ENCODE measurements around the gene TAMM41. TPM values are rescaled to one million over a fixed set of nuclear protein-coding genes. Genes with fewer than 3 reads are reported as not detected.

Gene TAMM41
- total RNA-seq, 1 donor from 2014 or later = 27.5 TPM

GRCh38 chr3:11789412-11789811, 57.3 kb downstream of the TAMM41 start:
- H3K4me3 ChIP-seq = no peak overlapping the region
- H3K27ac ChIP-seq = no peak overlapping the region
- H3K36me3 ChIP-seq = peaks cover 0 to 35% of the 10 kb centered on the region in 2 donors
- H3K4me1 ChIP-seq = no peaks in the 10 kb centered on the region
- no peak for DNase-seq (ENCODE audit: extremely low spot score in 2 of 2)
- TF ChIP-seq POLR2A (IDR thresholded peaks at IDR 0.05) (no peak), POLR2AphosphoS5 (IDR thresholded peaks at IDR 0.05; ENCODE audit: insufficient read depth in 1 of 2, low read depth in 1 of 2) (no peak), CTCF (IDR thresholded peaks at IDR 0.05) (no peak)
- intact Hi-C loops (cut with DNase I) = no loop called here
- no peaks in the 10 kb centered on the region for H3K27me3 ChIP-seq
- no peaks in the 10 kb centered on the region for H3K9me3 ChIP-seq

- Histone ChIP-seq H3K36me3 (peaks cover 0 to 23% of the 10 kb centered on the region in 2 donors), H3K9me3 (no peaks in the 10 kb centered on the region), H3K4me3 (no peak overlapping the region), H3K4me1 (no peaks in the 10 kb centered on the region), H3K27ac (no peak overlapping the region), H3K27me3 (no peaks in the 10 kb centered on the region)
- no peak for TF ChIP-seq POLR2AphosphoS5 (IDR thresholded peaks at IDR 0.05; ENCODE audit: insufficient read depth in 1 of 2, low read depth in 1 of 2)
- no peak for TF ChIP-seq CTCF (IDR thresholded peaks at IDR 0.05)
- TF ChIP-seq POLR2A (IDR thresholded peaks at IDR 0.05) = no peak
- intact Hi-C loops (cut with DNase I) = no loop called here
- DNase-seq (ENCODE audit: extremely low spot score in 2 of 2) = no peak
These were observed 61.7 kb downstream of the TAMM41 start for GRCh38 chr3:11784971-11785377.

- H3K27ac ChIP-seq = no peak overlapping the region
- no peaks in the 10 kb centered on the region for H3K4me1 ChIP-seq
- H3K36me3 ChIP-seq = no peaks in the 10 kb centered on the region
- TF ChIP-seq POLR2AphosphoS5 (IDR thresholded peaks at IDR 0.05; ENCODE audit: insufficient read depth in 1 of 2, low read depth in 1 of 2) = peak in 1 of 2 donors; percentile 21
- TF ChIP-seq POLR2A (IDR thresholded peaks at IDR 0.05) = no peak
- no peak for TF ChIP-seq CTCF (IDR thresholded peaks at IDR 0.05)
- H3K9me3 ChIP-seq = no peaks in the 10 kb centered on the region
- no peak overlapping the region for H3K4me3 ChIP-seq
- intact Hi-C loops (cut with DNase I) = no loop called here
- no peaks in the 10 kb centered on the region for H3K27me3 ChIP-seq
- DNase-seq (ENCODE audit: extremely low spot score in 2 of 2) = no peak
These were observed 66.3 kb downstream of the TAMM41 start for GRCh38 chr3:11780341-11780740.

GRCh38 chr3:11779626-11780025, 67.1 kb downstream of the TAMM41 start:
- no peak for DNase-seq (ENCODE audit: extremely low spot score in 2 of 2)
- Histone ChIP-seq H3K27me3 (no peaks in the 10 kb centered on the region), H3K4me3 (no peak overlapping the region), H3K9me3 (no peaks in the 10 kb centered on the region), H3K4me1 (no peaks in the 10 kb centered on the region), H3K36me3 (no peaks in the 10 kb centered on the region), H3K27ac (no peak overlapping the region)
- intact Hi-C loops (cut with DNase I) = no loop called here
- TF ChIP-seq POLR2A (IDR thresholded peaks at IDR 0.05) (no peak), CTCF (IDR thresholded peaks at IDR 0.05) (no peak), POLR2AphosphoS5 (IDR thresholded peaks at IDR 0.05; ENCODE audit: insufficient read depth in 1 of 2, low read depth in 1 of 2) (no peak)

- Histone ChIP-seq H3K9me3 (no peaks in the 10 kb centered on the region), H3K4me3 (no peak overlapping the region), H3K4me1 (no peaks in the 10 kb centered on the region), H3K27ac (no peak overlapping the region), H3K36me3 (no peaks in the 10 kb centered on the region), H3K27me3 (no peaks in the 10 kb centered on the region)
- TF ChIP-seq POLR2A (IDR thresholded peaks at IDR 0.05) = no peak
- TF ChIP-seq CTCF (IDR thresholded peaks at IDR 0.05) = no peak
- no peak for TF ChIP-seq POLR2AphosphoS5 (IDR thresholded peaks at IDR 0.05; ENCODE audit: insufficient read depth in 1 of 2, low read depth in 1 of 2)
- no peak for DNase-seq (ENCODE audit: extremely low spot score in 2 of 2)
- intact Hi-C loops (cut with DNase I) = no loop called here
These were observed 68.4 kb downstream of the TAMM41 start for GRCh38 chr3:11778248-11778647.
